Adrenal gland (tissue), 12 donors: ENCODE measurements around the gene ZYX. TPM values are rescaled to one million over a fixed set of nuclear protein-coding genes. Genes with fewer than 3 reads are reported as not detected.

Experiments used
- DNase-seq, 7 donors: peaks; one replicate each; pipeline ENCODE4 v3.0.0-alpha.2; 2019 to 2020
- H3K27ac ChIP-seq, 5 donors: fragments of 200-600 bp; sonication (generic) in 4 of 5; 1 replicate in 3 of 5; 2 replicates in 2 of 5; pipeline versions ENCODE4 v1.5.1 to v1.8.0; 2016 to 2020; ENCODE audit warnings: mild to moderate bottlenecking in 1 of 5
- H3K27me3 ChIP-seq: fragments of 200-600 bp; 2 replicates; pipeline ENCODE4 v1.8.0; 2021
- H3K36me3 ChIP-seq, 2 donors: fragments of 200-600 bp; replicated peaks in 1 of 2; 1 replicate in 1 of 2; 2 replicates in 1 of 2; pipeline versions ENCODE4 v1.5.1 to v1.8.0; 2018 to 2022
- H3K4me1 ChIP-seq, 2 donors: fragments of 200-600 bp; replicated peaks in 1 of 2; 1 replicate in 1 of 2; 2 replicates in 1 of 2; pipeline versions ENCODE4 v1.5.1 to v1.8.0; 2018 to 2021
- H3K4me3 ChIP-seq, 4 donors: fragments of 200-600 bp; sonication (generic) in 3 of 4; one replicate each; pipeline ENCODE4 v1.5.1; 2016 to 2018
- H3K9me3 ChIP-seq, 3 donors: fragments of 200-600 bp; sonication (generic) in 1 of 3; replicated peaks in 1 of 3; 1 replicate in 2 of 3; 2 replicates in 1 of 3; pipeline versions ENCODE4 v1.5.1 to v1.8.0; 2016 to 2021
- POLR2A ChIP-seq, 2 donors: fragments of 450-650 bp; IDR thresholded peaks; one replicate each; pipeline ENCODE4 v1.6.1; 2017; ENCODE audit warnings: antibody characterized with exemption in 2 of 2, mild to moderate bottlenecking in 2 of 2, moderate library complexity in 1 of 2
- WGBS, 4 donors: extraction: QIAGEN DNeasy Blood & Tissue Kit in 2 of 4; methylation state at CpG; one replicate each; pipeline versions ENCODE4 v1.1.5 to v1.1.7; 2013 to 2017; 5-methylcytosine and 5-hydroxymethylcytosine counted together
- intact Hi-C, 2 donors: fragments of 100-400 bp; cut with DNase I; formaldehyde crosslinking; loops; one replicate each; pipeline versions ENCODE4 v1.14.1 to v1.15.0; 2022 to 2023
- polyA plus RNA-seq, 3 donors: library from polyadenylated mRNA; stranded (reverse); fragments of 200-250 nt in 2 of 3; fragments of 350-450 nt in 1 of 3; fragmentation: Illumina TruSeq in 1 of 3; extraction: RNeasy Lipid Tissue Mini Kit (QIAGEN cat#74804) in 1 of 3; gene quantifications; one replicate each; pipeline ENCODE4 v1.2.3, GENCODE V29; 2013 to 2014
- total RNA-seq, 9 donors: library from RNA; depleted of rRNA in 4 of 9; stranded (reverse); fragments of >200 nt in 4 of 9; fragments of 120-200 nt in 1 of 9; fragmentation: NEBNext Ultra II Directional in 1 of 9; extraction: Animal tissue kit (Norgen Biotek cat#: 25700) in 1 of 9; gene quantifications; one replicate each; pipeline versions ENCODE4 v1.1.0 to v1.2.4, GENCODE V29; 2013 to 2023
- TF ChIP-seq, protein P1 (sequence below), 6 experiments: fragments of 450-650 bp in 4 of 6; fragments of 200-600 bp in 2 of 6; sonication (generic) in 1 of 6; IDR thresholded peaks; 1 replicate in 5 of 6; 2 replicates in 1 of 6; pipeline versions ENCODE4 v1.5.1 to v1.8.0; 2016 to 2021; ENCODE audit warnings: antibody characterized with exemption in 6 of 6, mild to moderate bottlenecking in 2 of 6, moderate library complexity in 1 of 6
- donor health status: healthy with polysubstance abuse.
- donor health status: Bipolar disorder and iron deficiency.
- donor health status: DM: yes; HTN: yes; CAD: no.
- donor health status: DM: no; HTN: no; CAD: no.
- donor health status: DM: no; HTN: no; CAD: no.
- donor health status: DM: yes; HTN: yes; CAD: no.

ZYX gene
- total and polyA plus RNA-seq, 12 donors = 5.0 to 152 (median 77.1) TPM

DNA sequence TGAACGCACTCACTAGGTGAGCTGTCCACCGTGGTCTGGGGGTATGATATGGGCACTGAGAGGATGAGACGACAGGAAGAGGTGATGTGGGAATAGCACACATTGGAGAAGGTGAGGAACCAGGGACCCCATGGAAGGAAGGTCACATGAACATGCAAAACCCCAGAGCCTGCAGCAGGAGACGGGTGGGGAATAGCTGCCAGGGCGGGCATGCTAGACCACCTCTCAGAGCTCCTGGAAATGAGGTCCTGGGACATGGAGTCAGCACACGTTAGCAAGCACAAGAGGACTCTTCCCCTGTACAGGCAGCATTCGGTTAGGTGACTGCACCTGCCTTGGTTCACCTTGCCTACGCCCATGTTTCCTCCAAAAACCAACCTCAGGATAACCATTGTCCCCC, 26.8 kb upstream of the ZYX start:
- no peak for TF ChIP-seq POLR2A (IDR thresholded peaks at IDR 0.05)
- TF ChIP-seq, protein P1, sequence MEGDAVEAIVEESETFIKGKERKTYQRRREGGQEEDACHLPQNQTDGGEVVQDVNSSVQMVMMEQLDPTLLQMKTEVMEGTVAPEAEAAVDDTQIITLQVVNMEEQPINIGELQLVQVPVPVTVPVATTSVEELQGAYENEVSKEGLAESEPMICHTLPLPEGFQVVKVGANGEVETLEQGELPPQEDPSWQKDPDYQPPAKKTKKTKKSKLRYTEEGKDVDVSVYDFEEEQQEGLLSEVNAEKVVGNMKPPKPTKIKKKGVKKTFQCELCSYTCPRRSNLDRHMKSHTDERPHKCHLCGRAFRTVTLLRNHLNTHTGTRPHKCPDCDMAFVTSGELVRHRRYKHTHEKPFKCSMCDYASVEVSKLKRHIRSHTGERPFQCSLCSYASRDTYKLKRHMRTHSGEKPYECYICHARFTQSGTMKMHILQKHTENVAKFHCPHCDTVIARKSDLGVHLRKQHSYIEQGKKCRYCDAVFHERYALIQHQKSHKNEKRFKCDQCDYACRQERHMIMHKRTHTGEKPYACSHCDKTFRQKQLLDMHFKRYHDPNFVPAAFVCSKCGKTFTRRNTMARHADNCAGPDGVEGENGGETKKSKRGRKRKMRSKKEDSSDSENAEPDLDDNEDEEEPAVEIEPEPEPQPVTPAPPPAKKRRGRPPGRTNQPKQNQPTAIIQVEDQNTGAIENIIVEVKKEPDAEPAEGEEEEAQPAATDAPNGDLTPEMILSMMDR (IDR thresholded peaks at IDR 0.05) = no peak
- Histone ChIP-seq H3K27ac (no peak overlapping the region), H3K36me3 (no peaks in the 10 kb centered on the region), H3K9me3 (no peaks in the 10 kb centered on the region), H3K27me3 (no peaks in the 10 kb centered on the region), H3K4me3 (no peak overlapping the region), H3K4me1 (no peaks in the 10 kb centered on the region)
- WGBS, 4 donors = 70 to 88% (median 75%) methylated on average over 8 of the region's 8 CpGs
- DNase-seq = no peak
- intact Hi-C loops = no loop called here

DNA sequence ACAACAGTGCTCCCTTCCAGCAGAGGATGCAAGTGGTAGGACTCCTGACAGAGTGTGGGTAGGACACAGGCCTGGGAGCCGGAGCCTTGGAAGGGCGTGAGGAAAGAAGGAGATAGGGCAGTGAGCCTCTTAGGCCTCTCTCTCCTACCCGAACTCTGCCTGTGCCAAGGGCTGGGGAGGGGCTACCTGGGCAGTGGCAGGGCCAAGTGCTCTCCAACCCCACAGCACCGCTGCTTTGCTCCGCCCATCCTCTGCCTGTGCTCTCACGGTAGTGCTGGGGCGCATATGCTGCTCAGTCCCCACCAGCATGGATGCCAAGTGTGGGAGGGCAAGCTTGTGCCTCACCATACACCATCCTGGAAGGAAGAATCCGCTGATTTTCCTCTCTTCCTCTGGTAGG, 26.2 kb upstream of the ZYX start:
- 40 to 87% (median 86%) methylated on average over 2 to 8 of the region's 8 CpGs for WGBS, 4 donors
- intact Hi-C loops = no loop called here
- H3K4me3 ChIP-seq = no peak overlapping the region

DNA sequence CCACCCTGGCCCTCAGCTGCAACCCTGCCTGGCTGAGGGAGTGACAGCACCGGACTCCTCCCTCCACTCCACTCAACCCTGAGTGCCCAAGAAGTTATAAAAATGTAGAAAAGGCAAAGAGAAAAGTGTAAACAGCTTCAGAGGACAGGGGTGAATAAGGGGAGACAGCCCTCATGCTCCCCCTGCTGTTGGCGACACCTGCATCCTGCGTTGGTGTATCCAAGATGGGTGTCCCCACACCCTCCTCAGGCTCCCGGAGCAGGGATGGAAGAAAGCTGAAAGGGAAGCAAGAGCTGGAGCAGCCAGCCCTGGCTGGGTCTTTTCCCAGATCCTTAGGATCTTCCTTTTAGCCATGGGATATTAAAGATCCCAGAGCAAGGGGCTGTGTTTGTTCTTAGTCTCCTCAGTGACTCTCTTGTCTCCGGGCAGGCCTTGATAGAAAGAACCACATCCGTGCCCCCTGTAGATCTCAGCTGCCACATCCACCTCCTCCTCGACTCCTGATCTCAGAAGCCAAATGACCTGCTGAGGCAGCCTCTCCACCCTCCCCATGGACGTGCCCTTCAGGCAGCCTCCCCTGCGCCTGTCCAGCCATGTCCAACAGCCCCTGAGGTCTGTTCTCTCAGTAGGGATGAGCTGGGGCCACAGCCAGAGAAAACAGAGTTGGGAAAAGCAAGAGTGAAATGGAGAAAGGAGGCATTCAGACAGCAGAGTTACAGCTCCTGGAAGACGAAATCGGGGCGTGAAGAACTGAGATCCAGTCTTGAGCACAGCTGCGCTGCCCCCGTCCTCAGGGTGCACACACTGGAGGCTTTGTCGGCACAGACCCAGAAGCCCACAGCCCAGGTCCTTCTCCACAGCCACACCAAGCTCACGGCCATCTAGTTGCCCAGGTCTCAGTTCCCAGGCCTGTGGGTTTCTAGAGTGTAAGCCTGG, 25.4 kb upstream of the ZYX start:
- TF ChIP-seq, protein P1 (IDR thresholded peaks at IDR 0.05) = no peak
- TF ChIP-seq POLR2A (IDR thresholded peaks at IDR 0.05) = no peak
- H3K27ac ChIP-seq = no peak overlapping the region
- 83 to 92% (median 85%) methylated on average over 16 of the region's 16 CpGs for WGBS, 4 donors
- no peaks in the 10 kb centered on the region for H3K9me3 ChIP-seq
- no peak overlapping the region for H3K4me3 ChIP-seq
- intact Hi-C loops = no loop called here
- no peak for DNase-seq
- H3K27me3 ChIP-seq = no peaks in the 10 kb centered on the region
- H3K4me1 ChIP-seq = no peaks in the 10 kb centered on the region
- no peaks in the 10 kb centered on the region for H3K36me3 ChIP-seq

More for the DNA sequence above, 26.2 kb upstream of the ZYX start:
- Histone ChIP-seq H3K9me3 (no peaks in the 10 kb centered on the region), H3K4me1 (no peaks in the 10 kb centered on the region), H3K27me3 (no peaks in the 10 kb centered on the region), H3K27ac (no peak overlapping the region), H3K36me3 (no peaks in the 10 kb centered on the region)
- no peak for TF ChIP-seq POLR2A (IDR thresholded peaks at IDR 0.05)
- TF ChIP-seq, protein P1 (IDR thresholded peaks at IDR 0.05) = no peak
- DNase-seq = no peak

DNA sequence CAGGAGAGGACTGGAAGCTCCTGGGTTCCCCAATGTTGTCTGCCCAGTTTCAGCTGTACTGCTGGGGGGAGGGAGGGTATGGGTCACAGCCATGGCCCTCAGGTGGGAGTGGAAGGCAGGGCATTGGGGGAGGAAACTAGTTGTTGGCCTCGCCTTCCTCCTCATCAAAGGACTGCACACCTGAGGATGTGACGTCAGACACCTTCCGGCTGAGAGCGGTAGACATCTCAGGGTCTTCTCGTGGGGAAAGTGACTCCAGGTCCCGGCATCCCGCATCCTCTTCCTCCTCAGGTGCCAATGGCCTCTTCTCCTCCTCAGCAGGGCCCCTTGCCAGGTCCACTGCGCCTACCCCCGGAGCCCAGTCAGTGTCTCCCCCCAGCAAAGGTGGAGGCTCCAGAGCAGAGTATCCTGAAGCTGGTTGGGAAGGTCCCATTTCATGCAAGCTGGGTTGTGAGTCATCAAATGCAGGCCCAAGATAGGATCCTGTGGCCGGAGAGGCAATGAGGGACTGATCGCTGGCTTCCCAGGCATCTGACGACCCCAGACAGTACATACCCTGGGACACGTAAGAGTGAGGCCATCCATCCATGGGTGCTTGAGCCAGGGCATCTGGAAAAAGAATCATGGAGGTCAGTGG, 24.6 kb upstream of the ZYX start:
- Histone ChIP-seq H3K27me3 (peaks cover 1% of the 10 kb centered on the region), H3K27ac (no peak overlapping the region), H3K4me3 (no peak overlapping the region), H3K9me3 (no peaks in the 10 kb centered on the region), H3K36me3 (no peaks in the 10 kb centered on the region), H3K4me1 (peaks cover under 1% of the 10 kb centered on the region in 2 donors)
- TF ChIP-seq, protein P1 (IDR thresholded peaks at IDR 0.05) = no peak
- no peak for TF ChIP-seq POLR2A (IDR thresholded peaks at IDR 0.05)
- intact Hi-C loops = no loop called here
- WGBS, 4 donors = 83 to 96% (median 91%) methylated on average over 7 to 13 of the region's 13 CpGs
- no peak for DNase-seq
